NCI-H1105 treated with DMSO at 0.1 percent for 48 hours (cell line): Measurements from ENCODE around the gene STAMBPL1.
"Not testable (repeated sequence)": the region's sequence is repeated elsewhere in the genome, so short reads cannot be mapped to it uniquely, and the experiment has no call there.

ENCODE experiments used
- DNase-seq: peaks from one replicate; lab custom pipeline; 2025; lab: John Stamatoyannopoulos, UW

STAMBPL1 gene

GRCh38 chr10:88857831-88858230 lies 22.2 kb upstream of the STAMBPL1 start:
- no peak for DNase-seq

- DNase-seq: no peak
These were observed 21.6 kb upstream of the STAMBPL1 start for GRCh38 chr10:88858491-88858890.

- no peak for DNase-seq
These were observed 19.0 kb upstream of the STAMBPL1 start for GRCh38 chr10:88861036-88861435.

GRCh38 chr10:88865281-88865876 lies 14.7 kb upstream of the STAMBPL1 start:
- no peak for DNase-seq

GRCh38 chr10:88866454-88866853 lies 13.6 kb upstream of the STAMBPL1 start:
- no peak for DNase-seq

- no peak for DNase-seq
These were observed 10.0 kb upstream of the STAMBPL1 start for GRCh38 chr10:88870089-88870488.

GRCh38 chr10:88873757-88874156 lies 6.3 kb upstream of the STAMBPL1 start:
- DNase-seq: no peak

GRCh38 chr10:88874281-88874680 lies 5.8 kb upstream of the STAMBPL1 start:
- no peak for DNase-seq

- DNase-seq: no peak
These were observed 5.0 kb upstream of the STAMBPL1 start for GRCh38 chr10:88875081-88875480.

- DNase-seq: no peak
These were observed 2.7 kb upstream of the STAMBPL1 start for GRCh38 chr10:88877298-88877697.

- DNase-seq: peak; percentile 40
These were observed 434 bp downstream of the STAMBPL1 start for GRCh38 chr10:88880282-88881076.

- no peak for DNase-seq
These were observed 1.3 kb downstream of the STAMBPL1 start for GRCh38 chr10:88881320-88881719.

- DNase-seq: no peak
These were observed 2.0 kb downstream of the STAMBPL1 start for GRCh38 chr10:88881922-88882645.

GRCh38 chr10:88882646-88883447 lies 2.8 kb downstream of the STAMBPL1 start:
- not testable (repeated sequence) for DNase-seq

GRCh38 chr10:88883448-88883809 lies 3.4 kb downstream of the STAMBPL1 start:
- no peak for DNase-seq

GRCh38 chr10:88886557-88886956 lies 6.5 kb downstream of the STAMBPL1 start:
- DNase-seq: no peak

GRCh38 chr10:88888810-88889445 lies 8.9 kb downstream of the STAMBPL1 start:
- no peak for DNase-seq

- DNase-seq: no peak
These were observed 9.7 kb downstream of the STAMBPL1 start for GRCh38 chr10:88889559-88890337.

- no peak for DNase-seq
These were observed 10.8 kb downstream of the STAMBPL1 start for GRCh38 chr10:88890681-88891381.

- DNase-seq: no peak
These were observed 12.3 kb downstream of the STAMBPL1 start for GRCh38 chr10:88892222-88892967.
